Endodermal cell (in vitro differentiated cells): ENCODE data around the gene EFCAB7. TPM values are rescaled to one million over a fixed set of nuclear protein-coding genes. Genes with fewer than 3 reads are reported as not detected.
A peak's percentile ranks its signal among the peaks of the same experiment; 100 is the strongest.

Experiments used
- DNase-seq: peaks from one replicate; pipeline ENCODE4 v3.0.0-alpha.2; 2017
- H3K27ac ChIP-seq: 2 replicates; pipeline ENCODE4 v1.5.1; 2013; ENCODE audit warnings: mild to moderate bottlenecking, low read depth, low read length, moderate library complexity
- H3K27me3 ChIP-seq: 2 replicates; pipeline ENCODE4 v1.6.1; 2013; ENCODE audit warnings: mild to moderate bottlenecking, low read length, moderate library complexity; ENCODE audit not compliant: insufficient read depth, control insufficient read depth, poor library complexity, severe bottlenecking
- H3K36me3 ChIP-seq: 2 replicates; pipeline ENCODE4 v1.7.0; 2013; ENCODE audit warnings: mild to moderate bottlenecking, low read length, moderate library complexity; ENCODE audit not compliant: control insufficient read depth, insufficient read depth
- H3K4me1 ChIP-seq: one replicate; pipeline ENCODE4 v1.7.0; 2013; ENCODE audit warnings: low read length; ENCODE audit not compliant: control insufficient read depth, insufficient read depth
- H3K4me3 ChIP-seq: 2 replicates; pipeline ENCODE4 v1.5.1; 2013; ENCODE audit warnings: mild to moderate bottlenecking, low read length, moderate library complexity
- H3K9ac ChIP-seq: 2 replicates; pipeline ENCODE4 v1.6.1; 2013; ENCODE audit warnings: mild to moderate bottlenecking, low read length, moderate library complexity; ENCODE audit not compliant: poor library complexity, severe bottlenecking; ENCODE audit errors: extremely low read depth
- H3K9me3 ChIP-seq: 2 replicates; pipeline ENCODE4 v1.6.1; 2013; ENCODE audit warnings: mild to moderate bottlenecking, low read length, moderate library complexity; ENCODE audit not compliant: control insufficient read depth
- H3K27ac Mint-ChIP-seq: 2 replicates; pipeline ENCODE4 v1.8.0; 2020; ENCODE audit warnings: mixed read lengths
- H3K27me3 Mint-ChIP-seq: 2 replicates; pipeline ENCODE4 v1.8.0; 2021; ENCODE audit warnings: mild to moderate bottlenecking, mixed read lengths; ENCODE audit not compliant: insufficient read depth
- H3K36me3 Mint-ChIP-seq: 2 replicates; pipeline ENCODE4 v1.8.0; 2020; ENCODE audit warnings: low read depth, mixed read lengths
- H3K4me1 Mint-ChIP-seq: 2 replicates; pipeline ENCODE4 v1.8.0; 2020; ENCODE audit warnings: mixed read lengths
- H3K4me3 Mint-ChIP-seq: 2 replicates; pipeline ENCODE4 v1.8.0; 2020; ENCODE audit warnings: mild to moderate bottlenecking, moderate library complexity, mixed read lengths
- H3K9me3 Mint-ChIP-seq: 2 replicates; pipeline ENCODE4 v1.8.0; 2020; ENCODE audit warnings: mild to moderate bottlenecking, mixed read lengths
- CTCF ChIP-seq: fragments of 200-600 bp; sonication (generic); conservative IDR thresholded peaks from 2 replicates; pipeline ENCODE4 v1.5.0; 2021; ENCODE audit warnings: antibody characterized with exemption, mild to moderate bottlenecking
- WGBS, 2 experiments: methylation state at CpG; one replicate each; pipeline versions ENCODE4 v1.1.5 to v1.1.7; 2013; ENCODE audit warnings: missing lambda C conversion rate in 2 of 2, mixed read lengths in 1 of 2; ENCODE audit not compliant: insufficient coverage in 1 of 2, insufficient read length in 1 of 2; 5-methylcytosine and 5-hydroxymethylcytosine counted together
- total RNA-seq, 2 donors: library from RNA; stranded (reverse); fragmentation: NEBNext Ultra II Directional in 1 of 2; extraction: Animal tissue kit (Norgen Biotek cat#: 25700) in 1 of 2; gene quantifications; 2 replicates in 1 of 2; 3 replicates in 1 of 2; pipeline ENCODE4 v1.2.1, GENCODE V29; 2021

Gene EFCAB7
- total RNA-seq, 2 donors from 2014 or later = 9.3 to 11.5 TPM

GRCh38 chr1:63619558-63619957 is 96.2 kb downstream of the EFCAB7 start:
- Histone ChIP-seq H3K9ac (no peak overlapping the region), H3K9me3 (no peaks in the 10 kb centered on the region), H3K36me3 (peaks cover 3% of the 10 kb centered on the region), H3K27ac (no peak overlapping the region), H3K4me1 (peaks cover 9% of the 10 kb centered on the region), H3K4me3 (no peak overlapping the region), H3K27me3 (no peaks in the 10 kb centered on the region)
- H3K27ac Mint-ChIP-seq = peak overlapping the region; percentile 8
- peaks cover 30% of the 10 kb centered on the region for H3K4me1 Mint-ChIP-seq
- H3K36me3 Mint-ChIP-seq = peaks cover 4% of the 10 kb centered on the region
- no peak for DNase-seq
- H3K27me3 Mint-ChIP-seq = no peaks in the 10 kb centered on the region
- TF ChIP-seq CTCF = no peak
- H3K9me3 Mint-ChIP-seq = no peaks in the 10 kb centered on the region
- no peak overlapping the region for H3K4me3 Mint-ChIP-seq
- WGBS, 2 experiments = 92 to 97% methylated on average over 4 of the region's 4 CpGs

DNA sequence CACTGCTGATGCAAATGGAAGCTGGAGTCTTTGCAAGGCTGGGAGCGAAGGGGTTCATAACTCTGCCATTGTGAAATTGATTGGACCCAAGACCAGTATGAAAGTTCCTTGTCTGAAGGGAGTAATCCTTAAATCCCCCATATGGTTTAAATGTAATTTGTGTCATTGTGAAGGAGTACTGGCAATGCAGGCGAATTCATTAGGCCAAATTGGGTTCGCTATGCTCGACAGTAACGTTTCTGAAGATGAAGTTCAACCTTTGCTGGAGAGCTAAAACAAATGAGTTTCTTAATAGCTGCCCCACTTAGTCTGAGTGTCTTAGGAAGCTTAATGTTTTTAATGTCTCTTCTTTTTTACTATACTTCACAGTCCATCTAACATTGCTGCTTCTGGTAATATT is 97.3 kb downstream of the EFCAB7 start:
- no peaks in the 10 kb centered on the region for H3K27me3 ChIP-seq
- 93 to 96% methylated on average over 5 of the region's 5 CpGs for WGBS, 2 experiments
- Mint-ChIP-seq H3K36me3 (peaks cover 4% of the 10 kb centered on the region), H3K9me3 (no peaks in the 10 kb centered on the region), H3K4me1 (peaks cover 24% of the 10 kb centered on the region), H3K4me3 (no peak overlapping the region), H3K27me3 (no peaks in the 10 kb centered on the region), H3K27ac (no peak overlapping the region)
- no peak overlapping the region for H3K9ac ChIP-seq
- peaks cover 4% of the 10 kb centered on the region for H3K4me1 ChIP-seq
- H3K36me3 ChIP-seq = peaks cover 3% of the 10 kb centered on the region
- no peak overlapping the region for H3K4me3 ChIP-seq
- DNase-seq = no peak
- H3K27ac ChIP-seq = no peak overlapping the region
- TF ChIP-seq CTCF = no peak
- H3K9me3 ChIP-seq = no peaks in the 10 kb centered on the region

DNA sequence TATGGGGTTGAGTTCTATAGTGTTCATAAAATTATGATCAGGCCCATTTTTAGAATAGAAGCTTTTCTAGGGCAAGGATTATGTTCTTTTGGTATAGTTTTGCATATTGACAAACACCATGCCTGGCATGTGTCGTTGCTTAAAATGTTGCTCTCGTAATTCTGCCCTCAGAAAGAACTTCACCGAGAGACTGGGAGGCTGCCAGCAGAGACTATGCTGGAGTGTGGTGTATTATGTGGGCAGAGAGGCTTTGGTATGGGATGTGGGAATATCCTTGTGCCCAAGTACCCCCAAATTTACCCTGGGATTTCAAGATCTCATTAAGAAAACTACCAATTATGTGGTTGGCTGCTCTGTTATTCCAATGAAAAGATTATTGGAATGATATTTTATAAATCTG is 97.8 kb downstream of the EFCAB7 start:
- Mint-ChIP-seq H3K4me3 (no peak overlapping the region), H3K36me3 (peaks cover 4% of the 10 kb centered on the region), H3K27ac (no peak overlapping the region), H3K9me3 (no peaks in the 10 kb centered on the region), H3K27me3 (no peaks in the 10 kb centered on the region), H3K4me1 (peaks cover 24% of the 10 kb centered on the region)
- Histone ChIP-seq H3K27ac (no peak overlapping the region), H3K9me3 (no peaks in the 10 kb centered on the region), H3K27me3 (no peaks in the 10 kb centered on the region), H3K4me3 (no peak overlapping the region), H3K36me3 (peaks cover 3% of the 10 kb centered on the region), H3K9ac (no peak overlapping the region), H3K4me1 (peaks cover 4% of the 10 kb centered on the region)
- WGBS, 2 experiments = 80 to 91% methylated on average over 1 to 3 of the region's 3 CpGs
- no peak for TF ChIP-seq CTCF
- DNase-seq = no peak
